Left hindlimb (tissue), 1 donor: ENCODE results near the gene ACVR1.

ENCODE experiments used
- DNase-seq: peaks from one replicate; pipeline ENCODE4 v3.0.0-alpha.2; 2018

The ACVR1 gene

DNA sequence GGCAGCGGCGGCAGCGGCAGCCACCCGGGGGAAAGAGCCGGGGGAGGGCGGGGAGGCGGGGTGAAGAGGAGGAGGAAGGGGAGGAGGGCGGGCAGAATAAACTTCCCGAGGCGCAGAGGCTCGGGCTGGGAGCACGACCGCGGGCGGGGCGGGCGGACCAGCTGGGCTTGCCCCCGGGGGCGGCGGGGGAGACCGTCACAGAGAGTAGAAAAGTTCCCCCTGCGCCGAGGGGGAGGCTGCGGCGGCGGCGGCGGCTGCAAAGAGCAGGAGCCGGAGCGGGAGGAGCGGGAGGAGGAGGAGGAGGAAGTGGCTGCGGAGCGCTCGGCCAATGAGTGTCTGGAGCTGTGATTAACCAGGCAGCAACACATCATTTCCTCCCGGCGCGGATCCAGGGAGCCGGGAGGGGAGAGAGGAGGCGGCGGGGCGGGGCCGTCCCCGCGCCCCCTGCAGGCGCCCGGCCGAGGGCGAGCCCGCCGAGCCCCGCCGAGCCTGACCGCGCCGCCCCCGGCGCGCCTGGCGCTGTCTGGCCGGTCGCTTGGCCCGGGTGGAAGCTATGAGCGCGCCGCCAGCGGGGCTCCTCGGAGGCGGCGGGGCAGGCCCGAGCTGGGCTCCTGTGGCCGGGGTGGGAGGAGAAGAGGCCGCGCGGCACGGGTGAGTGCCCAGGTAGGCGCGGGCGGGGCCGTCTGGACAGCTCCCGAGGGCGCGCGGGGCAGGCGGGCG, at the start of gene ACVR1:
TSS of gene ACVR1 (minus strand) at position 265 of the 720 bp plus-strand sequence. CDS start 76,837 bp downstream, outside the sequence.
- peak; percentile 98 for DNase-seq

DNA sequence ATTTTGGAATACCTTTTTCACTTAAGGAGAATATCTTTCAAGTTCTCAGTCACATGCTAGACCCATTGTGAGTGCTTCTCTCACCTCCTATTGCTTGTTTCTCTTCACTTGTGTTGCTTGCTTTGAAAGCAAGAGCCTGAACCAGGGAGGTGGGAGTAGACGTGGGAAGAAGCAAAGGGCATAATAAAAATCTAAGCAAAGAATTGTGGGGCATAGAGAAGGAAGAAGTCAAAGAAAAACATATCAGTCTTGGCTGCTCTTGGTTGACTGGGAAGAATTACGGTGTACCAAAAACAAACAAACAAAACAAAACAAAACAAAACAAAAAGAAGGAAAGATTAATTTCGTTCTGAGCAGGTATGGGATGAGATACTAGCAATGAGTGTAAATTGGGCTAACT, 48.9 kb upstream of the ACVR1 start:
- no peak for DNase-seq

DNA sequence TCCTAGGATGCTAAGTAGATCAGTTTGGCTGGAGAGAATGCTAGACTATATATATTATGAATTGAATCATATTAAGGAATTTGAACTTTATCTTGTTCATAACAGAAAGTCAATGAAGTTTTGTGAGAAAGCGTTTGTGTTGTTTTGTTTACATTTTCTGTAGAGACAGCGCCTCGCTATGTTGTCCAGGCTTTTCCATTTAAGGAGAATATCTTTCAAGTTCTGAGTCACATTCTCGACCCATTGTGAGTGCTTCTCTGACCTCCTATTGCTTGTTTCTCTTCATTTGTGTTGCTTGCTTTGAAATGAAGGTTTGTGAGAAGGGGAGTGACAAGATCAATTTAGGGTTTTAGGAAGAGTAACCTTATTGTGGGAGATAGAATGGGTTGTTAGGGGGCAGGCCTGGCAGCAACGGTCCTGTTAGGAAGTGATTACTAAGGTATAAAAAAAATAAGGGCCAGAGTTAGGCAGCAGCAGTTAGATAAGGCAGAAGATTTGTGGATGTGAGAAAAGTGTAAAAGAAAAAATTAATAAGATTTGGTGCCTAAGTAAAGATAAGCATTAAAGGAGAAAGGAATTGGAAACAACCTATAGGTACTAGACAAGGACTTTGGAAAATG, 47.6 kb upstream of the ACVR1 start:
- no peak for DNase-seq

DNA sequence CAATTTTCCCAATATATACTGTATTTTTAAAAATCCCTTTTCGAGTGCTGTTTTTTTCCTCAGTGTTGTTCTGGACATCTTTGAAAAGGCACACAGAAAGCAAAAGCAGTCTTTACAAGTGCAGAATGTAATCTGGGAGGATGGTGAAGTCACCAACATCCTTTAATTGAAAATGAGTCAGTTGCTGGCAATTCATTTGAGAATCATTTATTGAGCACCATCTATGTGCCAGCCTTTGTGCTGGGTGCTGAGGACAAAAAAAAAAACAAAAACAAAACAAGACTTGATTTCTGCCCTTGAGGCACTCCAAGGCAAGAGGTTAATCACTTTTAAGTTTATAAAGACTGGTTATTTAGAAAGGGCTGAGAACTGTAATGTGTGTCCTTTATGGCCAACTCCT, 46.7 kb upstream of the ACVR1 start:
- no peak for DNase-seq

DNA sequence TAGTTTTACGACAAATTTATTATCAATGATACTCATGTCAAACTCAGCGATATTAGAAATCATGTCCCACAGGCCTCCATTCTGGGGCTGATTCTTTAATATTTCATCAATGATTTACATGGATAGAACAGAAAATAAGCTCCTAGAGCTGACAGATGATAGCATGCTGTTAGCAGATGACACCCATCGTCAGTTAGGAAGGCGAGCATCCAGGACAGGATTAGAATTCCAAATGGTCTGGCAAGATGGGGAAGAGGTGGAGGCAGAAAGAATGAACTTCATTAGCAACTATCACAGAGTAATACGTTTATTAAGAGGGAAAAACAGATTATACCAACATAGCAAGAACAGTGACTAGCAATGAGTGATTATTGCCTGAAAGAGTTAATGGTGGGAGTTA, 46.2 kb upstream of the ACVR1 start:
- no peak for DNase-seq

DNA sequence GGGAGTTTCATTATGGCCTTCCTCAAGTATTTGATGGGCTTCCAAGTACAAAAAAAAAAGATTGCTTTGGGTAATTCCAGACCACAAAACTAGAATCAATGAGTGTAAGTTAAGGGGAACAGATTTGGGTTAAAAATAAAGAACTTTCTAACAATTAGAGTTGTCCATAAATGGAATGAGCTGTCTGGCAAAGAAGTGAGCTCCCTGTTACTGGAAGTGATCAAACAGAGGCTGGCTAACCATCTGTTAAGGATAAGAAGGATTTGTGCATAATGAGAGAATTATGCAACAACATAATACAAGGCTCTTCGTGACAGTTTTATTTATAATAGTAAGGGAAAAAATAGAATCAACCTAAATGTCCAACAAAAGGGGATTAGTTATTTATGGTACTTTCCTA, 44.6 kb upstream of the ACVR1 start:
- no peak for DNase-seq

DNA sequence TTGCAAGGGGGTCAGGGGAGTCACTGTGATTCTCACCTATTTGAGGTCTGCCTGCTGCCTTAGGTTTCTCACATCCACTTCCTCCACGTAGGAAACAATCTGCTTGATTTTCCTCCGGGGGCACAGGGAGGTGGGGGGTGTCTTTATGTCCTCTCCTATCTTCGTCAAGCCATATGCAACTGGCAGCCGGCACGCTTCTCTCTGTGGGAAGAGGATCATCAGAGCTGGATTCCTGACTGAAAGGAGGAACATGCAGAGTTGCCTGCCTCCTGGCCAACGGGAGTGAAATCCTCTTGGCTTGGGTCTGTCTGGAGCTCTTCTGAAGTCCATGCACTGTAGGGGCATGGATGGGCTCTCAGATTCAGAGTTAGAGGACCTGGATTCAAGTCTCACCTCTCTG, 43.1 kb upstream of the ACVR1 start:
- no peak for DNase-seq

DNA sequence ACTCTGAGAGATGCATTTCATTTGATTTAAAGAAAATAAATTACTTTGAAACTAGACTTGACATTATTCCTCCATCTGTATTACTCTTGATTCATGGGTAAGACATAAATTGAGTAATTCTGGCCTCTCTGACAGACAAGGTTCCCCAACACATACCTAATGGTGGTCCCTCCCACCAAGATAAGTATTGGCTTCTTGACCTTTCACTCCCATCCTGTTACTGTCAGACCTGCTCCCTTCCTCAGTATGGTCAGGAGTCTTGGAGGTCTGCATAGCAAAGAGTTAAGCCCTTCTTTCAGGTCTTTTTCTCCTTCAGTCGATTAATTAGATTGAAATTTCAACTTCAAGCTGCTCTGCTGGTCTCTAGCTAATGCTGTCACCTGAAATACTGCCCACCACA, 42.2 kb upstream of the ACVR1 start:
- DNase-seq = no peak

DNA sequence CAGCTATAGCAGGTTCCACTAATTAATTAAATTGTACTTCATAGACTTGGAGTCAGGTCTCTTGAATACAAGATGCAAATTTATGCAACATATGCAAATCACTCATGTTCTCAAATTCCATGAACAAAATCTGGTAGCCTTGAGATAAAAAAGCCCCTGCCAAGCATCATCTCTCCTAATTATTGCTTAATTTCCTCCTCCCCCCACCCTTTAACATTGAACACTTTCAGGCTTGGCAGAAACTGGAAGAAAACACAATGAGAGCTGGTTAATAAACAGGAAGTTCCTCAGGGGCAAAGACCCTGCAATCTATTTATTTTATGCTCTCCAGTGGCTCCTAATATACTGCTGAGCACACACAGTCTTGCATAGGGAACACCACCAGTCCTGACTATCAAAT, 35.6 kb upstream of the ACVR1 start:
- DNase-seq = no peak

DNA sequence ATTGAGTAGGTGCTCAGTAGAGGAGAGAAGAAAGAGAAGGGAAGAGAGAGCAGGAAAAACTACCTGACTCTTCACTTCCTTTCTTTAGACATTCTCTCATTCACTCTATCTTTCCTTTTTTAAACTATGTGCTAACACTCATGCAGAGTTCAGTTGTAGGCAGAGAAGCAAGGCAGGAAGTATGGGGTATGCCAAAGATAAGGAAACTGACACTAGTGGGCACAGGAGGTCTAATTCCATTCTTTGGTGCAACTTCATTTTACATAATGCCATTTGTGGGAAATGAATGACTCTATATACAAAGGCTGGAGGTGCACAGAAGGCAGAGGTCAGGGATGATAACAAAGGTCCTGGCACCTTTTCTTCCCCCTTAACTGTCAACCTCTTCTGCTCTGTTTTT, 35.1 kb upstream of the ACVR1 start:
- DNase-seq = no peak

DNA sequence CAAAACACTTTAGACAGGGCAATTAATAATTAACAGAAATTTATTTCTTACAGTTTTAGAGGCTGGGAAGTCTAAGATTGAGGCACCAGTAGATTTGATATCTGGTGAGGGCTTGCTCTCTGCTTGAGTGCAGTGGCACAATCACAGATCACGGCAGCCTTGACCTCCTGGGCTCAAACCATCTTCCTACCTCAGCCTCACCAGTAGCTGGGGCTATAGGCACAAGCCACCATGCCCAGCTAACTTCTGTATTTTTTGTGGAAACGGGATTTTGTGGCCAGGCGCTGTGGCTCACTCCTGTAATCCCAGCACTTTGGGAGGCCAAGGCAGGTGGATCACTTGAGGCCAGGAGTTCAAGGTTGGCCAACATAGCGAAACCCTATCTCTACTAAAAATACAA, 29.0 kb upstream of the ACVR1 start:
- no peak for DNase-seq

DNA sequence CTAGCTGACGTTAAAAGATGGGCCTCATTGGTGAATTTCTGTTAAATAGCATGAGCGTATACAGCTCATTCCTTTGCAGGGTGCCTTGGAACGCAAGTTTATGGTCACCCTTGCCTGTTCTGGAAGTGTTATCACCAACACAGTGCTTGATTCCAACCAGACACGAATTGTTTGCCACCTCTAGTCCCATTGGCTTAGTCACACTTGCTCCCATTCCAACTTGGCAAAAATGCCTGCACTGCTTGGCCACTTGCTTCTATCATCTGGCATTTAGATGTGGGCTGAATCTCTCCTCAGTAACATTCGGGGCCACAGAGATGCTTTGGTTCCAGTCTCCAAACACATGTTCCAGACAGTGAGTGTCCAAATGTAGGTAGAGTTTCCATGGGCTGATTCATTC, 27.5 kb upstream of the ACVR1 start:
- no peak for DNase-seq

DNA sequence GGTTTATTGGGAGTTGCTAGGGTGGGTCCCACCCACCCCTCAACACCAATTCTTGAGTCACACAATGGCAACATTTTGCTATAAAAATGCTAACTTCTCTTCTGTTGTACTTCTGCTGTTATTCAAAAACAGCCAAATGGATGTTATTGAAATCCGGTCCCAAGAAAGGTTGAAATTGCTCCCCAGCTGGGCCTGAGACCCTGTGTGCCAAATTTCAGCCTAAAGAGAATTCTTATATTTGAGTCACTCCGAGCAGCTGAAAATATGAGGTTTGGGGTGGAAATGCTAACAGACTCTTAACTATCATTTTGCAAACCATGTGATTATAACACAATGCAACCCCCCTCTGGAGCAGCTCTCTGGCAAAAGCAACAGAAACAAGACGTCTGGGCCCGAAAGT, 27.0 kb upstream of the ACVR1 start:
- DNase-seq = no peak

DNA sequence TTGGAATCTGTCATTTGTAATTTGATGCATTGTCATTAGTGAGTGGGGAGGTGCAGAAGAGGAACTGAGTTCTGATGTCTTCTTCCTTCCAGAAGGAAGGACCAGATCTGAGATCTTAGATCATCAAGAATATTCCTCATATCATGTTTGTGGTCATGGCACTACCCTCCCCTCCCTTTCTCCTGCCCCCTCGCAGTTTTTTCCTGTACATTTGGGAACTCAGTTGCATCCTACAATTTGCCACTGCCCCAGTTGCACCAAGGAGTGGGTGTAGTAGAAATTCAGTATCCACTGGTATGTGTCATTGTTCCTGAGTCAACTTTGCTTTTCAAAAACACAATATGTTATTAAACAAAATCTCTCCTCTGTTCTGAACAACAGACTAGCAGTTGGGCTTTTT, 26.6 kb upstream of the ACVR1 start:
- DNase-seq = no peak

DNA sequence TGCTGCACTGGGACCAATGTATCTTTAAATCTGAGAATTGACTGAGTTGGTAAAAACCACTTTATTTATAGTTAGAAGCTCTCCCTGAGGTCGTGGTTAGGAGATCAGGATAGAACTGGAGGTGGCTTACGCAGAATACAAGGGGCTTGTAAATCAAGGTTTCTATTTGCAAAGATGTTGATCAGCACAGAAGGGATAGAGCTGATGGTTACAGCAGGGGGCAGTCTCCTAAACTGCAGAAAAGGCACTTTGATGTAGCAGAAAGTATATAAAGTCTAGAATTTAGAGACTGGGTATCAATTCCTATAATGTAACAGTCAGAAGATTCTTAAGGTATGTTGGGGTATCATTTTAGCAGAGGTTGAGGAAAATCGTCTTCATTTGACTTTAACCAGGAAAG, 25.2 kb upstream of the ACVR1 start:
- no peak for DNase-seq

DNA sequence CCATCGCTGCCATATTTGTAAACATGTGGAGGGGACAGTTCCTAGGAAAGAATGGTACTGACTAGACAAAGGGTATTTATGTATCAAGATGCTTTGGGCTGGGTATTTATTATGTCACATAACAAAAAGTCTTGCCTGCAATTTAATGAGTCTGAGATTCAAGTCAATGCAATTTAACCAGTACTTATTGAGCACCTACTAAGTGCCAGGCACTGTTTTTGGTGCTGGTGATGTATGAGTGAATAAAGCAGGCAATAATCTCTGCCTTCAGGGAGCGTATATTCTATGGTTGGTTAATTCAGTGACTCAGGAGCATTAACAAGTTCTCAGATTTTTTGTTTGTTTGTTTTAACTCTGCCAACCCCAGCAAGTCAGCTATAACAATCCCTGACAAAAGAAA, 24.6 kb upstream of the ACVR1 start:
- DNase-seq = no peak

DNA sequence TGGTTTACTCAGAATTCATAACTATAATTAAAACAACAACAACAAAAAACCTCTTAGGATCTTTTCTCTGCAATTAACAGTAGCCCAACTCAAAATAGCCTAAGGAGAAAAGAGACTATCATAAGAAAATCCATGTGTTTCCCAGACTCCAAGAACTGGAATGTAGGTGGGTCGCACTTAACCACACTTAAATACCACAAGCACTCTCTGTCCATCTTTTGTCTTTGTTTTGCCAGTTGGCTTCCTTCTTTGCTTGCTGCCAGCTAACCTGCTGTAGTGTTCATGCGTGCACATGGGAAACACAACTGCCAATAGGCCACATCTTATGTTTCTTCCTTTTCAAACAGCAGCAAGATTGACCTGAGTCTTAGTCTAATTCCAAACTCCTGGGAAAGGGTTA, 24.1 kb upstream of the ACVR1 start:
- no peak for DNase-seq

DNA sequence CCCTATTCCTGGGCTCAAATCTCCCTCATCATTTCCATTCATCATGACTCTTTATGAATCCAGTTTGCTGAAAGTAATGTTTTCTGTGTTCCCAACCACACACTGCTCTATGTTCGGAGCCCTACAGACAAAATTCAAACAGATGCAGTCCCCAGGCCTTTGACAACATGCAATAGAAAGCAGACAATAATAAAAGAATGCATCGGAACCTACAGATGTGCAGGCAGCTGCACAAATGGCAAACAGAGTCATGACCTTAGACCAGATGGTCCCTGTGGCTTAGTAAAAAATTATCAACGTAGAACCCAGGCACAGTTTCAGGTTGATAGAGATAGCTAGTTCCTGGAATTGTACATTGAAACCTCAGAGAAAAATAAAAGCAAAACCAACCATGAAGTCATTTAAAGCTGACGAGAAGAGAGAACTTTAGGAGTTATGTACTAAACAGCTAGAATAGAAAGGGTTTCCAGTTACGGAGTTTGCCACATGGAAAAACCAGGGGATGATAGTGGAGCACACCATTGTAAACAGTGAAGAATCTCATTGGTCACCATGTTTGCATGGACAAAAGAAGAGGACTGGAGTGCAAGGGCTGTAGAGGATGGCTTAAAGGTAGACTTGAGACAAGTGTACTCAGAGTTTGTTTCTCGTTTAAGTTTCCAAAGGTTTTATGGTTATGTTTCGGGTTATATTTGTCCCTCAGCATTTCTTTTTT, 23.2 kb upstream of the ACVR1 start:
- DNase-seq = no peak

DNA sequence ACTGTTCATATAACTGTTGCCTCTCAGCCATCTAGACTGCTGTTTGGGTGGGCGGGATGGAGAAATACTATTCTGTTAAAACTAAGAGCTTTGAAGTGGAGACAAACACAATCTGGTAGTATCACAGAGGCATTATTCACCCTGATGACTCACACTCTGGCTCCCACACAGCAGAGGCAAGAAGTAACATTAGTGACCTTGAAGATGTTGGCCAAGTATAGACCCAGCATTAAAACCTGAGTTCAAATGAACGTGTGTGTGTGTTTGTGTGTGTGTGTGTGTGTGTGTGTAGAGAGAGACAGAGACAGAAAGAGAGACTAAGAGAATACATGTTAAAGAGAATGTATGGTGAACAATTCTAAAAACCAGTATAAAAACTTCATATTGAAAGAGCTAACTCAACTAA, 22.5 kb upstream of the ACVR1 start:
- no peak for DNase-seq

DNA sequence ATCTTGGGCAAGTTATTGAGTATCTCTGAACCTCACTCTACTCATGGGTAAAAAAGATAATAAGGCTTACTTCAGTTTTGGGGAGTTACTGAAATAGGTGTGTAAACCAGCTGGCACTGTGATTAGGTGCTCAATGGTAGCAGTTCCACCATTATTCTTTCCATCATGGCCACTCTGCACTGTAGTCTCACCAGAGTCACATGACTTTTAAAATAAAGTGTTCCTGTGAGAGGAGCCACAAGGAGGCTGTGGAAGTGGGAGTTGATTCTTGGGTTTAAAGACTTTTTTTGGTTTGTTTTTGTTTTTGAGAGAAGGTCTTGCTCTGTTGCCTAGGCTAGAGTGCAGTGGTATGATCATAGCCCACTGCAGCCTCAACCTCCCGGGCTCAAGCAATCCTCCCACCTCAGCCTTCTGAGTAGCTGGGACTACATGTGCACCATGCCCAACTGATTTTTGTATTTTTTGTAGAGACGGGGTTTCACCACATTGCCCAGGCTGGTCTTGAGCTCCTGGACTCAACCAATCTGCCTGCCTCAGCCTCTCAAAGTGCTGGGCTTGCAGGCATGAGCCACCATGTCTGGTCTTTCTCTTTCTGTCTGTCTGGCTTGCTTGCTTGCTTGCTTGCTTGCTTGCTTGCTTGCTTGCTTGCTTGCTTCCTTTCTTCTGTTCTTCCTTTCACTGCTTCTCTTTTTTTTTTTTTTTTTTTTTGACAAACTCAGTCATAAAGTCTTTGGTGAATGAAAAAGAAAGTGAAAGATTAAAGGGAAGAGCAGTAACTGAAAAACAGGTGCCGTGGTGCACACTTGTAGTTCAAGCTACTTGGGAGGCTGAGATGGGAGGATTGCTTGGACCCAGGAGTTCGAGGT, 21.2 kb upstream of the ACVR1 start:
- no peak for DNase-seq

DNA sequence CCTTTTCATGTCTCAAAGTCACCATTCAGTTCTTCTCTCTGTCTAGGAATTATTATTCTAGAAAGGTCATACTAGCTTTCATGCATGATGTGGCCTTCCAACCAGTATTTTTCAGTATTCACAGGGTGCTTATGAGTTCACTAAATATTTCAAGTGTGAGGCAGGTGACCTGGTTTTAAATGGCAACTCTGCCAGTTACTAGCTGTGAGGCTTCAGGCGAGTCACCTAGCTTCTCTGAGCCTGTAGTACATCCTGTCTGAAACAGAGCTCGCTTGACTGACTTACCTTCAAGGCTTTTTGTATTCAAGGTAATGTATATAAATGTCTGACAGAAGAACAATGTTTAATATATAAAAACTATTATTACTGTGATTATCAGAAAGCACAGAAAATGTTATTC, 19.4 kb upstream of the ACVR1 start:
- no peak for DNase-seq

DNA sequence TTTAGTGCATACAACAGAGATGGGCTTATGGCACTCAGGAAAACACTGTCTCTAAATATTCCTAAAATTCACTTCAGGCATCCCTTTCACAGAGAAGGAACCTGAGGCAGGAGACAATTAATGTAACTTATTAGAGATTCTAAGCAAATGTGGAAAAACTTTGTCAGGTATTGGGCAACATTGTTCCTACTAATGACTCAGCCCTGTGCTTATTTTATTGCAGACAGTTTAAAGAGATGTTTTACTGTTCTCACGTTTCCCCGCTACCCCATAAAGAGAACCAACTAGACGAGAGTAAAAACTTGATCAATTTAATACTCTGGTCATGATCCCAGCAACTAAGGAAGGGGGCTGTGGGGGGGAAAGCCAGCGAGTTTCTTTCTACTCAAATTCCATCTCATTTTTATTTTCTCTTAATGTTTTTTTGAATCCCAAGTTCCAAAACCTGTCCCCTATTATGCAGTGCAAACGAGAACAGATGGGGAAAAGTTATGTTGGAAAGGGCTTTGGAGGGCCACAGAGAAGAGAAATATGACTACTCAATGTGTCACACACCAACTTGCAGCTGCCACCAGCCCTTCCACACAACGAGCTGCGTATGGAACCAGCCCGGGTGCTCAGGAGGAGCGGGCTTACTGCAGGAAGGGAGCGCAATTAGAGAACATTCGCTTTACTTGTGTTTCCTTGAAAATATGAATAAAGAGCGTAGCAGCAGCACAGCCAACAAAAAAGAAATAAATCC, 18.7 kb upstream of the ACVR1 start:
- peak; percentile 38 for DNase-seq

DNA sequence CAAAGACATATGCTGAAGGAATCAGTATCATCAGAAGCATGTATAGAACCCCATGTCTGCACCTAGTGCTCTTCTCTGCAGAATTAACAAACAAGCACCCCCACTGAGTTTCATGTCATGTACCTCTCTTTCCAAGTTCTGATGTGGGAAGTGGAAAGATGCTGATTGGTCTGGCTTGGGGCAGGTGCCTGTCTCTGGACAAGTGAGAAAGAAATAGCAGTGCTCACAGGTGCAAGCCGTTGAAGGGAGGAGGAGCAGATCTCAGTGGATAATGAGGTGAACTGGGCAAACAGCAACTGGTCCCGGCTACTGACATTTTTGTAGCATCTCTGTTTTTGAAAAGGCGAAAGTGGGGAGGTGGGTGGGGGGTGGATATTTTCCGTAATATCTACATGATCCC, 17.5 kb upstream of the ACVR1 start:
- no peak for DNase-seq
